GM21515 (cell line): ENCODE results near the gene NDUFA3.

ENCODE experiments used
- ATAC-seq: cut with Tn5 transposase; IDR thresholded peaks from one replicate; pipeline ENCODE4 v1.9.1; 2021; ENCODE audit not compliant: unreplicated experiment

NDUFA3 gene

GRCh38 chr19:54137699-54138488, 35.2 kb downstream of the NDUFA3 start, which contains the start of gene CNOT3:
CNOT3 (plus strand) TSS chr19:54137762; CDS start chr19:54142979, 5,217 bp downstream.
- ATAC-seq, result no peak

GRCh38 chr19:54138489-54139256, 36.0 kb downstream of the NDUFA3 start:
- no peak for ATAC-seq

GRCh38 chr19:54141356-54141755, 38.7 kb downstream of the NDUFA3 start:
- ATAC-seq, result no peak

GRCh38 chr19:54142166-54142780, 39.6 kb downstream of the NDUFA3 start:
- no peak for ATAC-seq

- ATAC-seq, result no peak
These were observed 43.0 kb downstream of the NDUFA3 start for GRCh38 chr19:54145541-54146158.

- no peak for ATAC-seq
These were observed 45.0 kb downstream of the NDUFA3 start for GRCh38 chr19:54147676-54148075.

GRCh38 chr19:54148158-54148557, 45.5 kb downstream of the NDUFA3 start:
- ATAC-seq, result no peak

GRCh38 chr19:54149021-54149812, 46.6 kb downstream of the NDUFA3 start:
- no peak for ATAC-seq

- no peak for ATAC-seq
These were observed 48.8 kb downstream of the NDUFA3 start for GRCh38 chr19:54151362-54152035.

- ATAC-seq, result no peak
These were observed 49.6 kb downstream of the NDUFA3 start for GRCh38 chr19:54152267-54152666.

GRCh38 chr19:54152878-54153524, 50.3 kb downstream of the NDUFA3 start:
- no peak for ATAC-seq

GRCh38 chr19:54153731-54154326, 51.2 kb downstream of the NDUFA3 start:
- ATAC-seq, result no peak

GRCh38 chr19:54154603-54155345, 52.1 kb downstream of the NDUFA3 start:
- ATAC-seq, result no peak

- ATAC-seq, result no peak
These were observed 53.0 kb downstream of the NDUFA3 start for GRCh38 chr19:54155694-54156093.

GRCh38 chr19:54156490-54156889, 53.8 kb downstream of the NDUFA3 start:
- ATAC-seq, result no peak

- no peak for ATAC-seq
These were observed 54.3 kb downstream of the NDUFA3 start for GRCh38 chr19:54156953-54157352.
